Stimulated activated CD4-positive, alpha-beta T cell treated with anti-CD3 and anti-CD28 coated beads, Interleukin-2, amount 100 ng/mL, for 48 hours (primary cell): ENCODE results near the gene FBXL7.

Source experiments
- DNase-seq, 2 donors: peaks; one replicate each; pipeline ENCODE4 v3.0.0-alpha.2; 2020

Gene FBXL7

DNA sequence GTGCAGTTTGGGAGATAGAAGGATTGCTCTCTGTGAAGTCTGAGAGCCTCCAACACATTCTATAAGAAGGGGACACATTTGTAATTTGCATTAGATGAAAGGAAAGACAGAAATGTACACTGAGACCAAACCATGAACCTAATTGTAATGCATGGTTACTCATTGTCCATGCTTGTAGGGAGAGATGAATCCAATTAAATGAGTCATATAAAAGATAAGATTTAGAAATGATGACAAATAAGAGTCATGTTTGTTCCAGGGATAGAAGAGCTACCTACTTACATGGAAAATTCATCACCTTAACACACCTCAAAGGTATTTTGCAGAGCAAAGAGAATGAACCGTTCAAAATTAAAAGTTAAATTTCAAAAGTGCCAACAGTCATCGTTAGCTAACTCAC is 85.1 kb downstream of the FBXL7 start:
- DNase-seq = no peak

DNA sequence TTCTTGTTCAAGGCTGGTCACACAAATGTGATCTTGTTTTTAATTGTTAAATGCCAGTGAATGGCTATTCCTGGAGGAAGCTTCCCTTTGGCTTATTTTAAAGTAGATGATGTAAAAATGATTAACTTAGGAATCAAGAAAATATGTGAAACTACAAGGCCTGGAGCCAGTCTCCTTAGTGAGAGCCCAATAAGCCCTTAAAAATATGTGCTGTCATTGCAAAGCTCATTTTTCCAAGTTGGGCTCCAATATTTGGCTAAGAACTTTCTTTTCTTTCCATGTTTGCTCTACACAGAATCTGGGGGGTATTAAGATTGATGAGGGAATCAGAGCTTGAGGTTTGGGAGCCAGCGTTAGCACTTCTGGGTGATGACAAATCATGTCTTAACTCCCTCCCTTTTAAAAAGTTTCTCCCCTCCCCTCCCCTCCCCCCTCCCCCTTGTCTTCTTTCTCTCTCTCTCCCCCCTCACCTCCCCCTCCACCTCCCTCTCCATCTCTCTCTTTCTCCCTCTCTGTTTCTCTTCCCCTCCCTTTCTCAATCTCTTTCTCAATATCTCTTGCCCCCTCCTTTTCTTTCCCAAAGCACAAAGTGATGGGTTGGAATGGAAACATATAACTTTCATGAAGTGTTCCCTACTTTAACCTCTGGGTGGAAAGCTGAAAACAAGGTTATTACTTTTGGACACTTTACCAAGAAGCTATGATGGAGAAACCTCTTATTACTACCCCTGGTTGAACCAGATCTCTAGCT is 86.0 kb downstream of the FBXL7 start:
- DNase-seq = no peak

DNA sequence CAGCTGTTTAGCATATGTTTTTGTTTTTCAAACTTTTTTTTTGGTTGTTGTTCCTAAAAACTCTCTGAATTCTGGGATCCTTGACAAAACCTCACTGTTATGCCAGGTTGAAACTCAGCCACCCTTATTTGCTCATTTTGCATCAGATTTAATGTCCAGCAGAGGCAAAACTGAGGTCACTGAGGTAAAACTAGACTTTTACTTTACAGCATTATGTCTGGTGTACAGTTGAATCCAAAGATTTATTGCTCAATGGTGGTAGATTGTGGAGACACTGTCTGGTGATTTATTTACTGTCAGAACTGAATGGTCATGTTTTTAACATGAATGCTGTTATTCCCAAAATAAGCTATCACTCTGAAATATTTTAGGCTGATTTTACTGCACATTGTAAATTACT is 87.9 kb downstream of the FBXL7 start:
- DNase-seq = no peak

DNA sequence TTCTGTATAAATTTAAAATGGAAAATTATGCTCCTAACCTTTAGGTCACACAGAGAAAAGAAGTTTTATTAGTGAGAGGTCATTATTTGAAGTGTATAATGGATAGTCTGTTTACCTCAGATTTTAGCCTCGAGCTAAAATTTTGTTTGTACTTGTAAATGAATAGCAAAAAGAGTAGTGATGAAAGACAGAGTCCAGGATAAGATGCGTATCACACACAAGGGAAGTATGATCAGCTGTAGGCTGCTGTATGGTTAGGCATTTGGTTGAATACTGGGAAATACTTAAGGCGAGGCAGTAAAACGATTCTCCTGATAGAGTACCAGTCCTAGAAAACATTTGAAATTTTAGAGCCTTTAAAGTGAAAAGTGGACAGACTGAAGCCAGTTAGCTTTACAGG is 92.7 kb downstream of the FBXL7 start:
- DNase-seq = no peak

DNA sequence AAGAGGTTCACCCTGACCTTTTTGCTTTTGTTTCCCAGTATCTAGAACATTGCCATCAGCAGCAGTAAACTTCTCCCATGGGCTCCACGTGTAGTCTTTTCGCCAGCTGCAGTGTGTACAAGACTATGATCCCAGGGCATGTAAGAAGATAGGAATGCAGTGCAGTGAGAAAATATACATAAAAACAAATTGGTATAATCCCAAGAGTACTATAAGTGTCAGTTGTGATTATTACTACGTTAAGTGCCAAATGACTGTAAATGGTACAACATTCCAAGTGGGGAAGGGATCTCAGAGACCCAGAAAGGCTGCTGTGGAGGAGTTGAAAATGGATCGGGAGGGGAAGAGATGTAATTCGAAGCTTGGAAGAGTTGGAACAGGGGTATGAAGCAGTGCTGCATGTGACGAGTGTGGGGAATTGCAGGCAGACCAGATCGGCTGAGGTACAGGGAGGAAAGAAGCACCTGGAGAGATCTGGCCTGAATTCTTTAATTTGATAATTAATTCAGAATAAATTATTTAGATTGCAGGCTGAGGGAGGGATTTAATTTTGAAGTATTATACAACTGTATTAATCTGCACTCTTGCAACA is 95.1 kb downstream of the FBXL7 start:
- no peak for DNase-seq

DNA sequence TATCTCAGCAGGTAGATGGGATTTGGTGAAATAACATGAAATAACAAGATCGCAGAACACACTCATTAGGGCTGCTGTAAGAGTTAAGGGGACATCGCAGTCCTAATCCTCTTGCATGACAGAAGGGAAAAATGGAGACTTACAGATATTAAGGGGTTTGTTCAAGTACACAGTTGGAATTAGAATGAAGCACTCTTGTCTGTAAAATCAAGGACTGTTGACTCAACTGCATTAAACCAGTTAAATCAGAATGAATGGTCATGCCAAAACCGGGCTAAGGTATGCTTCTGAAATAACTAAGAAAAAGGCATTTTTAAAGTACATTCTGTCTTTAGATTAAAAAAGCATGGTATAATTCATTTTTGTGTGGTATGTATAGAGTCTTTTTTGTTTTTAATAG is 95.9 kb downstream of the FBXL7 start:
- DNase-seq = no peak

DNA sequence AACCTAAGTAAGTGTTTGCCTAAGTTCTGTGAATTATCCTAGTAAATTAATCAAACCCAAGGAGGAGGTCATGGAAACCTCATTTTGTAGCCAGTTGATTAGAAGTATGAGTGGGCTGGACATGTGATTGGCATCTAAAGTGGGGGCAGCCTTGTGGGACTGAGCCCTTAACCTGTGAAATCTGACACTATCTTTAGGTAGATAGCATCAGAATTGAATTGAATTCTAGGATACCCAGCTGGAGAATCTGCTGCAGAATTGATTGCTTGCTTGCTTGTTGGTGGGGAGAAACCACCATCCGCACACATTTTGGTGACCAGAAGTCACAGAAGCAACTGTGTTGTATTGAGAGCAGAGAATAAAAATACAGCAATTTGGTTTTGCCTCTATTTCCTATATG is 97.0 kb downstream of the FBXL7 start:
- no peak for DNase-seq

DNA sequence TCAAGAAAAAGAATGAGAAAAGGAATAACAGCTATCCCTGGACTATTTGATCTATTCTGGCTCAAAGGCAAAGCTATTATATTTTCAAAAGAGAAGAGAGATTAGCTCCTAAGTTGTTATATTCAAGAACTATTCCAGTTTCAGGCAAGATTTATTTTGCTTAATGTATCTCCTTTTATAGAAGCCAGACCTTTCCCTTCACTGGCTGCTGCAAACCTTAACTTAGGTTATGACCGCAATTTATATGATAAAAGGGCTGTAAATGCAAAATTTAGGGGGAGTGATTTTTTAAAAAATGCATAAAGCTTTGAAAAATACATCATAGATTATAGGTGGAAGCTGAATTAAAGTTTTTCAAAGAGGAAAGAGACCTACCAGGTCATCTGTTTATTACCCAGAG is 97.8 kb downstream of the FBXL7 start:
- no peak for DNase-seq

DNA sequence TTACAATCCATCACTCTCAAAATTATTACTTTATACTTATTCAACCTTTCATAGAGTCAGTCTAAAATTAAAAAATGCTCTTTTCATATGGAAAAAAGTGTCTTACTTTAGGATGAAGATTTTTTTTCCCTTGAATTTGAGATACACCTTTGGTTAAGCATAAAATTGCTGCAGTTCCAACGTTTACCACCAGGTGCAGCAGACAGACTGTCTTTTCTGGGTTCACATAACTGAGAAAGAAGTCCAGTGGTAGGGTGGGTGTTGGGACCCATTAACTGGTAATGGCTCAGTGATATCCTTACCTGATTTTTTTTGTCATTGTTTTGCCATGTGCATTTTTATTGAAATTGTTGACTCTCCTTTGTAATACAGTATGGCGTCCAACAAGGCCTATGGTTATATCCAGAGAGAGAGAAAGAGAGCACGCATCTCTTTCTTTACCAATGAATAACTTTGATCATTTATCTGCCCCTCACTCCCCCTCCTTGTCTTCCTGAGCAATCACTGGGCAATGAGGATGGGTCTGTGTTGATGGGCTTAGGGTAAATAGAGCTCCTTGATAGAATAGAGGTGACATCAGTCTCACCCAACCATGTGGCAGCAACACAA is 98.4 kb downstream of the FBXL7 start:
- DNase-seq = peak in 1 of 2 donors; percentile 1

DNA sequence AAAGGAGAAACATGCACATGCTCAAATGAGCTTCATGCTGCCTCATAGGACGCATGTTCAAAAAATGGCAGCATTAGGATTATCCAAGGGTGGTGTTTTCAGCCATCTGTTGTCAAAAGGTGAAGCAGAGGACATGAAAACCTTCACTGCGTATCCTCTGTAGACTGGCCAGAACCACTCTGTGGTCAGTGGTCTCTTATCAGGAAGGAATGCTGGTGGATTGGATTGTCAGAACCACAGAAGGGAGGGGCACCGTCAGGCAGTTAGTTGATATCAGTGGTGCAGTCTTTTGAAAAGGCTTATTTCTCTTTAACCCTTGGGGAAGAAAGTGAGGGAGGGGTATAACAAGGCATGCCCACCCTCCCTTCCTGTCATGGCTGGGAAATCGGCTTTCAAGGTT is 100.1 kb downstream of the FBXL7 start:
- no peak for DNase-seq

DNA sequence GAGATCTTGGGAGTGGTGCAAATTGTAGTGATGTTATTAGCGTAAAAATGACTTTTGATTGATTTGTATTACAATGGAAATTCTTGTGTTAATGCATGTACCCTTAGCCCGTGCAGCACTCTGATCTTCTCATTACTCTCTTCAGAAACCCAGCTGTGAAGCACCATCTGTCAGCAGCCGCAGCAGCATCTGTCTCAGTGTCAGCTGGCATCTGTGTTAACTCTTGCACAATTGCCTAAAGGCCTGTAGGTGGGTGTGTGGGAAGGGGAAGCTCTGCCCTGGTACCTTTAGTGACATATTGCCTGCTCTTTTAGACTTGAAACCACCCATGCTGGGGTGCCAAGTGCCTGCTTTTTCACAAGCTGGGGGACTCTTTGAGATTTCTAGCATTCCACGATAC is 101.3 kb downstream of the FBXL7 start:
- no peak for DNase-seq

DNA sequence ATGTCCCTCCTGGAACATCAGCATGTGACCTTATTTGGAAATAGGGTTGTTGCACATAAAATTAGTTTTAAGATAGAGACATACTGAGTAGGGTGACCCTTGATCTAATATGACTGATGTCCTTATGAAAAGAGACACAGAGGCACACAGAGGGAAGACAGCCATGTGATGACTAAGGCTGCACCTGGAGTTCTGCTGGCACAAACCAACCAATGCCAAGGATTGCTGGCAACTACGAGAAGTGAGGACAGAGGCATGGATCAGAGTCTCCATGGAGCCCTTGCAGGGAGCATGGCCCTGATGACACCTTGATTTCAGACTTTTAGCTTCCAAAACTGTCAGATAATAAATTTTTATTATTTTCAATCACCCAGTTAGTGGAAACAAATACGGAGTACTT is 101.9 kb downstream of the FBXL7 start:
- no peak for DNase-seq

DNA sequence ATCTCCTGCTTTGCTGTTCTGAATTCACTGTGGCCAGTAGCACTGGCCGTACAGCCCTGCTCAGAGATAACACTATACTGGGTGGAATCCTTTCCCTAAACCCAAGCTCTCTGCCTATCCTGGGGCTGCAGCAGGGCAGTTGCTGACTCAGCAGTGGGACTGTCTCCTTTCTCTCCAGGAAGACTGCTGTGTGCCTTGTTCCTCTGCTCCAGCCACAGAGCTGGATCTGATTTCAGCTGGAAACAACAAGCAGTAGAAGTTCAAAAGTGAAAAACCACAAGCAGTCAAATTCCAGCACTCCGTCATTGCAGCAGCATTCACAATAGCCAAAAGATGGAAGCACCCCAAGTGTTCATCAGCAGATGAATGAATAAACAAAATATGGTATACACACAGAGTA is 105.0 kb downstream of the FBXL7 start:
- no peak for DNase-seq

DNA sequence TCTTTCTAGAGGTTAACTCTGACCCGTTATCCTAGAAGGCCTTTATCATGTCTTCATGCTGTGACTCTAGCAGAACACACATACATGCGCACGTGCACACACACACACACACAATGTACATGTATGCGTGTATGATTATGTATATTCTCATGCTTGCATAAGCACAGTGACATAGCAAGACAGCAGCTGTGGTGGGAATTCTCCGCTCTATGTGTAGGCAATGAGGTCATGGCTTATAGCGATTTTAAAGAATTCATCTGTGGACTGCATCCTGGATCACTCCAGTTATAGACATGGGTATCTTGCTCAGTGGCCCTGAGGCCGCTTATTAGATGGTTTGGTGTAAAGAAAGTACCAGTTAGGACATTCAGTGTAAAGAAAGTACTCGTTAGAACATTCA is 106.2 kb downstream of the FBXL7 start:
- no peak for DNase-seq

DNA sequence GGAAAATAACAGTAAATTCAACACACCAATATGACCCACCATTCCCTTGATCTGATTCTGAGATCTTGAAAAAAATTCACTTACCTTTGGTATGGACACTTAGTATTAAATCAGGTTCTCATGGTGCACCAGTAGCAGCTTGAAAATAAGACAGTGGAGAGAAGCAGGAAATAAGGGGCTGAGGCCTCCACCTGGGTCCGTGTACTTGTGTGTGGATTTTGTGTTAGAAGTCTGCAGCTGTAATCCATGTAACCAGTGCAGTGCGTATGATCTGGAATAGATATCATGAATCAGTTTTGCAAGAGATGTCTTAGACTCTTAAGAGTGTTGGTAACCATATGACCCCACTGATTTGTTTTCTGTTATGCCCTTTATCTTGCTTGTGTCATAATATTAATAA is 107.1 kb downstream of the FBXL7 start:
- no peak for DNase-seq

DNA sequence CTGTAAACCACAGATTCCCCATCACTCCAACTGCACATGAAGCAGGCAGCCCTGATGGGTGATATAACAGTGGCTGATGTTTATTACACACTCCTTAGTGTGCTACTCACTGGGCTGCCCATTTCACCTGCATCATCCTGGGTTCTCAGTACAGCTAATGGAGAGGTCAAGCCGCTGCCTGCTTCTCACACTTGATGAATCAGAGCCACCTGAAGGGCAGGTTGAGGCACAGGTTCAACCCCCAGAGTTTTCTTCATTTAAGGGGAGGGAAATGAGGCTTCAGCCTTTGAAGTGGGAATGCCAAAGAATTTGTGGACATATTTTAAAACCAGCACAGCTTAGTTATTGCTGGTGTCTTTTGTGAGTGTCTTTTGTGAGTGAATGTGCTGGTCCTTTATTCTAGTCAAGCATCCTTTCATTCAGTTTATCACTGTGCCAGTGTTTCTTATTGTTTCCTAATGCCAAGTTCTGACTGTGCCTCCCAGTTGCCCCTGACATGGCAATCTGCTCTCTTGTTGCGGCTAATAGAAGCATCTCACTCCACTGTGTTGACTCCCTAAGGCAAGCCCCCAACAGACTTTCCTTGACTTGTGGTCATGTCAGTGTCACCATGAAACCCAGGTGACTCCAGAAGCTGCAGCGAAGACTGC is 109.2 kb downstream of the FBXL7 start:
- DNase-seq = no peak

DNA sequence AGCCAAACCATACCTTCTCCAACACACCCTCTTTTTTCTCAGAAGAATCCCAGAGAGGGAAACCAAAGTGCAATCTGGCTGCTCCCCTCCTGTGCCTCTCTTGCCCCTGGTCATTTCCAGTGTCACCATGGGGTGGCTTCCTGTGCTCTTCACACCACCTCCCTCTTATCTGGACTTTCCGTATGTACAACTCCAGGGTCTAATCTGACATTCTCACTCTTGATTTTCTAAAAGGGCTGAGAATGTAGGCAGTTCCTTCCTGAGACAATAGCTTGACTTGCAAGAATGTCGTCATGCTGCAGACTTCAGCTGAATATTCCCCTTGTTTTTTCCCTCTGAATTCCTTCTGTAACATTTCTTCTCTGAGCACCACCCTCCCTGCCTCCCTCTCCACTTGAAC is 110.2 kb downstream of the FBXL7 start:
- DNase-seq = no peak

DNA sequence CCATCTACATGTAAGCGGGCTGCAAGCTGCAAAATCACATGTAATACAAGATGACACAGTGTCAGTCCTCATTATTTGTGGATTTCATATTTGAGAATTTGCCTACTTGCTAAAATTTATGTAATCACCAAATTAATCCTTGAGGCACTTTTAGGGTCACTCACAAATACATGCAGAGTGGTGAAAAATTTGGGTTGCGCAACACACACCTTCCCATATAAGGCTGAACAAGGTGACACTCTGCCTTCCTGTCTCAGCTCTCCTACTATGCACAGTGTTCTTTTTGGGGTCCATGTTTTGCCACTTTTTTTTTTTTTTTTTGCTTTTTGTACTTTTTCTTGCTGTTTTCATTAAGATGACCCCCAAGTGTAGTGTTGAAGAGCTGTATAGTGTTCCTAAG is 111.0 kb downstream of the FBXL7 start:
- DNase-seq = no peak

DNA sequence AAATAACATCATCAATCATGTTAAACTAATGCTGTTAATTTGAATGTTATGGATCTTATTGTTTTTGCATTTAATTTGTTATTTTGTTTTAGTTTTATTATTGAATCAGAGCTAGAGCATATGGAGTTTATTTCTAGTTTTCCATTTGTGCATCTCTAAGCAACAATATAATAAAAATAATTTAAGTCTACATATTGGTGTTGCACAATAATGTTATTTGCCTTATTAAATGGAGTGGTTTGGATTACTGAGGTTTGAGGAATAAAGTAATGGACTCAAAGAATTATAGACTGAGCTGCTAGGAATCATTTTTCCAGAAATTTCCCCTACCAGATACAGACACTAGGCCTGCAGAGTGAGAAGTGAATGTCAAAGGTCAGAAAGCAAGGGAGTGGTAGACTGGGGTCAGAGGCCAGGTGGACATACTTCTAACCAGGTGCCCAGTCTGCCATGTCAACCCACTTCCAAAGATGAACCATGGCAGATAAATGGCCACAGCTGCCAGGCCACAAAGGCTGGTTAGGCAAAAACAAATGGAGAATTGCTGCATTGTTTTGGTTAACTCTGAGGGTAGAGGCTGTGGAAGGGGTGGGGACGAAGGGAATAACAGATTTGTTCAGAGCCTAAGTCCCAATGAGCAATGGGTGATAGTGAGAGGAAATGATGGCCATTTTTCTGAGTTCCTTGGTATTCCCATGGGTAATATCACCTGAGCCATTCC is 113.1 kb downstream of the FBXL7 start:
- DNase-seq = no peak

DNA sequence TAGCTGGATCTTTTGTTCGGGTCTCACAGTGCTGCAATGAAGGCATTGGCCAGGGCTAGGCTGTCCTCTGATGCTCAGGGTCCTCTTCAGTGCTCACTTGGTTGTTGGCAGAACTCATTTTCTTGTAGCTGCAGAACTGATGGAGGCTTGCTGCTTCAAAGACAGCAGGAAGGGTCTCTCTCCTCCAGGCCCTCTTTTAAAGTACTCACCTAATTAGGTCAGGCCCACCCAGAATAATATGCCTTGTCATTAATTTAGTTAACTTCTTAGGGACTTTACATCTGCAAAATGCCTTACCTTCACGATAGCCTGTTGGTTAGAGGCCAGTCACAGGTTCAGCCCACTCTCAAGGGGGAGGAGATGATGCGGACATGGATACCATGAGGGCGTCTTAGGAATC is 114.7 kb downstream of the FBXL7 start:
- DNase-seq = no peak

DNA sequence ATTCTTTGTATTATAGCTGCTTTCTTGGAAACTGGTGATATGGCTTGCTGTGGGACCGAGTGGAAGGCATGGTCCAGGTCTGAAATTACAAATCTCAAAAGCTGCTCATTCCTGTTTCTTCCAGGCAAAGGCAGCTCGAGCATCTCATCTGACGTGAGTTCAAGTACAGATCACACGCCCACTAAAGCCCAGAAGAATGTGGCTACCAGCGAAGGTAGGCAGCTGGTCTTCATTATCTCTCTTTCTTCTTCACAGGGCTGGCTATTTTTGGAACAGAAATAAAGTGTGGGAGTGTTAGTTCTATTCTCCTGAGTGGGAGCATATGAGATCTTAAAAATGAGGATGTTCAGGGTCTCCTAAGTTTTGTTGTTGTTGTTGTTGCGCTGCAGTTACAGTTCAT is 115.9 kb downstream of the FBXL7 start:
- DNase-seq = no peak

DNA sequence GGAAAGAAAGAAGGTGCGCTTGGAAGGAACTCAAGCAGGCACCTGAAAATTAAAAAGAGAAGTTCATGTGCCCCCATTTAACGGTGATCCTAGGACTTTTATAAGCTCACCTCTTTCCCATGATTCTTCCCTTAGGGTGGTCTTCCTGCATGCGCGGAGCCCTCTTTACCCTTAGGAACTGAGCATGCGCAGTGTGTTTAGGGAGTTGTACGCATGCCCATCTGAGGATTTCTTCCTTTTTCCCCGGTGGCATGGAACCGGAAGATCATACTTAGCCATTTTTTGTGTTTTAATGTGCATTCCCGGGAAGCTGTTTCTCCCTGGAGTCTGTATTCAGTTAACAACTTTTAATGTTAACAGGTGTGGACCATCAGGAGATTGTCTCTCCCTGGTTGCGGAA is 119.0 kb downstream of the FBXL7 start:
- DNase-seq = no peak

DNA sequence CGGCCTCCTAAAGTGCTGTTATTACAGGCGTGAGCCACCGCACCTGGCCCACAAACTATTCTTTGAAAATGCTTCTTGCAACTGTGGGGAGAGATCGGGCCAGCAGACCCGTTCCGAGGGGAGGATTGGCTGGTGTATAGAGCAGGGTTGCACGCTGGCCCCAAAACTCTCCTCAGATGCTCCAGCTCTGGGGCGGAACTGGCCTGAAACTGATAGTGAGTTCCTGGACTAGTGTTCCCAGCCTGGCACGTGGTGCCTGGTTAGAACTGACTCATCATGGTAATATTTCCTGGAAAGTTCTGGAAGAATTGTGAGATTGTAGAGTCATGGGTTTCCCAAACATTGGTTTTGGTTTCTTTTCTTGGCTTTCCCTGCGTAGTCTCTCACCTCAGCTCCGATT is 120.5 kb downstream of the FBXL7 start:
- DNase-seq = no peak

DNA sequence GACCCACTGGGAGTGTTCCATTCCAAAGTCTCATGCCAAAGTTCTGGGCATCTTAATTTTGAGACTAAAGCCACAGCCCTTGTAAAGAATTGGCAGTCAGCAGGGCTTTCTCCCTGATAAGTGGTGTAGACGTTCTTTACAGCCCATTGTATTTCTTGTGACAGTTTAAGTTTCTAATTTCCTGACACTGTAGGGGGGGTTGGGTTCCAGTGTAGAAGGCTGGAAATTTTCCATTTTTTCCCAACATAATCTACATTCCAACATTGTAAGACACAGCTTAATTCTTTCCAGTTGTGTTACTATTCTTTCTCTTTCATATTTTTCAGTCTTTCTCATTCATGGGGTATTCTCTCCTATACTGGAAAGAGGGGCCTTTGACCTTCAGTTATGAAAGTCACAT is 121.1 kb downstream of the FBXL7 start:
- no peak for DNase-seq
